ENCODE results near the gene POU3F2. TPM values are rescaled to one million over a fixed set of nuclear protein-coding genes. Genes with fewer than 3 reads are reported as not detected.

The POU3F2 gene
- total and polyA plus RNA-seq, 12 donors: 0.03 to 0.11 (median 0.06) TPM; not detected in 7

DNA sequence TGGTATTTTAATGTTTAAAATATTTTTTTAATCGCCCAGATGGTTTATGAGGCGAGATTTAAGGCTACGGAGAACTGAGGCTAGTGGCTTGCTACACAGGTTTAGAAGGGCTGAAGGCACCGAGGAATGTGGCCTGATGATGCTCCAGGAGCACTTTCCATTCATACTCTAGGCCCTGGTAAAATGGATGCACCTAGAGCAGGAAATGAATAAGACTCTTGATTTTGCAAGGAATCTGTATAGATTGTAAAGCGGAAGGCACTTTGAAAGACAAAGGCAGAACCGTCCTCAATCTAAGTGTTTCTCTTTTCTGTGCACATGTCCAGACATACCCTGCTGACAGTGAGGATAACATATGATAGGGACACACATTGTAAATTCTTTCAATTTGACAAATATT, 30.1 kb downstream of the POU3F2 start:
- H3K27ac ChIP-seq: no peak overlapping the region
- no peak for DNase-seq
- H3K36me3 ChIP-seq (replicated peaks in 1 of 2): peaks cover 0 to 3% of the 10 kb centered on the region in 2 donors
- no peaks in the 10 kb centered on the region for H3K27me3 ChIP-seq
- H3K4me1 ChIP-seq (replicated peaks in 1 of 2): no peaks in the 10 kb centered on the region
- TF ChIP-seq, protein P1, sequence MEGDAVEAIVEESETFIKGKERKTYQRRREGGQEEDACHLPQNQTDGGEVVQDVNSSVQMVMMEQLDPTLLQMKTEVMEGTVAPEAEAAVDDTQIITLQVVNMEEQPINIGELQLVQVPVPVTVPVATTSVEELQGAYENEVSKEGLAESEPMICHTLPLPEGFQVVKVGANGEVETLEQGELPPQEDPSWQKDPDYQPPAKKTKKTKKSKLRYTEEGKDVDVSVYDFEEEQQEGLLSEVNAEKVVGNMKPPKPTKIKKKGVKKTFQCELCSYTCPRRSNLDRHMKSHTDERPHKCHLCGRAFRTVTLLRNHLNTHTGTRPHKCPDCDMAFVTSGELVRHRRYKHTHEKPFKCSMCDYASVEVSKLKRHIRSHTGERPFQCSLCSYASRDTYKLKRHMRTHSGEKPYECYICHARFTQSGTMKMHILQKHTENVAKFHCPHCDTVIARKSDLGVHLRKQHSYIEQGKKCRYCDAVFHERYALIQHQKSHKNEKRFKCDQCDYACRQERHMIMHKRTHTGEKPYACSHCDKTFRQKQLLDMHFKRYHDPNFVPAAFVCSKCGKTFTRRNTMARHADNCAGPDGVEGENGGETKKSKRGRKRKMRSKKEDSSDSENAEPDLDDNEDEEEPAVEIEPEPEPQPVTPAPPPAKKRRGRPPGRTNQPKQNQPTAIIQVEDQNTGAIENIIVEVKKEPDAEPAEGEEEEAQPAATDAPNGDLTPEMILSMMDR (IDR thresholded peaks at IDR 0.05): no peak
- TF ChIP-seq POLR2A (IDR thresholded peaks at IDR 0.05): no peak
- intact Hi-C loops (cut with DNase I): no loop called here
- H3K9me3 ChIP-seq (replicated peaks in 1 of 3): no peaks in the 10 kb centered on the region
- 96 to 99% (median 97%) methylated on average over 6 of the region's 6 CpGs for WGBS, 4 donors
- H3K4me3 ChIP-seq: no peak overlapping the region

DNA sequence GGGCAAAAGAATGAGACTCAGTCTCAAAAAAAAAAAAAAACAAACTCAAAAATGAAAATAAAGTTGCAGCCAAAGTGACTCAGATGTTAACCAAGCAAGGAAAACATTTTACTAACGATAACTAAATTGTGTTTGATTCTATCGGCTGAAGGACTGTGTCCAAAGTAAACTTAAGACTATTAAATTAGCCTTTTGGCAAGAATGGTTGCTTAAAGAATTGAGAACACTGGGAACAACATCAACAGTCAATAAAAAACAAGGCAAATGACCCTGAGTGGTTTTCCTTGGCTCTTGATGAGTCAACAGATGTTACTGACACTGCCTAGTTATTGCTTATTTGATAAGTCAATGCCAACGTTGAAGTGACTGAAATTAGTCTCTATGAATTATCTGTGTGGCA, 36.7 kb downstream of the POU3F2 start:
- TF ChIP-seq, protein P1 (IDR thresholded peaks at IDR 0.05): no peak
- TF ChIP-seq POLR2A (IDR thresholded peaks at IDR 0.05): no peak
- no peaks in the 10 kb centered on the region for H3K27me3 ChIP-seq
- H3K4me1 ChIP-seq (replicated peaks in 1 of 2): no peaks in the 10 kb centered on the region
- intact Hi-C loops (cut with DNase I): no loop called here
- H3K9me3 ChIP-seq (replicated peaks in 1 of 3): no peaks in the 10 kb centered on the region
- peaks cover 0 to 3% of the 10 kb centered on the region in 2 donors for H3K36me3 ChIP-seq (replicated peaks in 1 of 2)
- 28 to 40% (median 32%) methylated on average over 3 of the region's 3 CpGs for WGBS, 4 donors
- H3K27ac ChIP-seq: no peak overlapping the region
- no peak overlapping the region for H3K4me3 ChIP-seq
- peak in 1 of 7 donors; percentile 5 for DNase-seq

GRCh38 chr6:98871821-98872220, 37.4 kb downstream of the POU3F2 start:
- TF ChIP-seq POLR2A (IDR thresholded peaks at IDR 0.05): no peak
- TF ChIP-seq, protein P1 (IDR thresholded peaks at IDR 0.05): no peak
- Histone ChIP-seq H3K27me3 (no peaks in the 10 kb centered on the region), H3K27ac (no peak overlapping the region), H3K9me3 (replicated peaks in 1 of 3) (no peaks in the 10 kb centered on the region), H3K4me1 (replicated peaks in 1 of 2) (no peaks in the 10 kb centered on the region), H3K4me3 (no peak overlapping the region), H3K36me3 (replicated peaks in 1 of 2) (peaks cover 0 to 3% of the 10 kb centered on the region in 2 donors)
- WGBS, 4 donors: 60 to 71% (median 62%) methylated on average over 3 of the region's 3 CpGs
- no peak for DNase-seq
- intact Hi-C loops (cut with DNase I): no loop called here

GRCh38 chr6:98875375-98875774, 41.0 kb downstream of the POU3F2 start:
- Histone ChIP-seq H3K36me3 (replicated peaks in 1 of 2) (no peaks in the 10 kb centered on the region), H3K27me3 (no peaks in the 10 kb centered on the region), H3K27ac (no peak overlapping the region), H3K4me1 (replicated peaks in 1 of 2) (peaks cover 0 to 12% of the 10 kb centered on the region in 2 donors), H3K4me3 (no peak overlapping the region), H3K9me3 (replicated peaks in 1 of 3) (no peaks in the 10 kb centered on the region)
- peak; percentile 56 to 83 (median 80) for DNase-seq
- 47 to 50% (median 48%) methylated on average over 2 of the region's 2 CpGs for WGBS, 4 donors
- intact Hi-C loops (cut with DNase I): no loop called here
- TF ChIP-seq POLR2A (IDR thresholded peaks at IDR 0.05): no peak
- TF ChIP-seq, protein P1 (IDR thresholded peaks at IDR 0.05): no peak

All from adrenal gland (tissue), 12 donors.